CD4-positive, CD25-positive, alpha-beta regulatory T cell (primary cell): ENCODE results near the gene SSR4. TPM values are rescaled to one million over a fixed set of nuclear protein-coding genes. Genes with fewer than 3 reads are reported as not detected.
"Not testable (repeated sequence)": the region's sequence is repeated elsewhere in the genome, so short reads cannot be mapped to it uniquely, and the experiment has no call there.

Experiments
- ATAC-seq, 2 donors: fragments of 150-1000 bp; cut with Tn5 transposase; one replicate each; pipeline ENCODE4 v1.10.0; 2021; ENCODE audit warnings: low read depth in 2 of 2, moderate number of reproducible peaks in 2 of 2, moderate library complexity in 1 of 2
- DNase-seq, 3 donors: peaks; one replicate each; pipeline versions ENCODE4 v3.0.0 to v3.0.0-alpha.2; 2012 to 2022; ENCODE audit warnings: mixed read lengths in 1 of 3
- H3K27ac ChIP-seq: one replicate; pipeline ENCODE4 v1.7.0; 2013; ENCODE audit warnings: mild to moderate bottlenecking, low read length; ENCODE audit not compliant: insufficient read depth, poor library complexity, severe bottlenecking
- H3K27me3 ChIP-seq: one replicate; pipeline ENCODE4 v1.7.0; 2013; ENCODE audit warnings: low read length; ENCODE audit not compliant: control insufficient read depth, insufficient read depth
- H3K36me3 ChIP-seq: one replicate; pipeline ENCODE4 v1.7.0; 2013; ENCODE audit warnings: mild to moderate bottlenecking, low read length, moderate library complexity; ENCODE audit not compliant: control insufficient read depth, insufficient read depth
- H3K4me1 ChIP-seq: 2 replicates; pipeline ENCODE4 v1.7.0; 2013; ENCODE audit warnings: mild to moderate bottlenecking, low read length; ENCODE audit not compliant: insufficient read depth, control insufficient read depth, poor library complexity, severe bottlenecking
- H3K4me3 ChIP-seq: one replicate; pipeline ENCODE4 v1.7.0; 2013; ENCODE audit warnings: low read depth, mild to moderate bottlenecking, low read length, moderate library complexity
- H3K9me3 ChIP-seq, 2 experiments: 1 replicate in 1 of 2; 2 replicates in 1 of 2; pipeline ENCODE4 v1.7.0; 2013; ENCODE audit warnings: low read length in 2 of 2, mild to moderate bottlenecking in 1 of 2, moderate library complexity in 1 of 2; ENCODE audit not compliant: control insufficient read depth in 2 of 2
- H3K27ac Mint-ChIP-seq, 3 donors: one replicate each; pipeline ENCODE4 v1.8.0; 2020 to 2022; ENCODE audit warnings: mild to moderate bottlenecking in 3 of 3, mixed read lengths in 3 of 3, moderate library complexity in 2 of 3
- H3K27me3 Mint-ChIP-seq: one replicate; pipeline ENCODE4 v1.8.0; 2022; ENCODE audit warnings: mild to moderate bottlenecking, mixed read lengths
- H3K36me3 Mint-ChIP-seq: one replicate; pipeline ENCODE4 v1.8.0; 2020; ENCODE audit warnings: mixed read lengths
- H3K4me1 Mint-ChIP-seq, 4 donors: one replicate each; pipeline ENCODE4 v1.8.0; 2020 to 2022; ENCODE audit warnings: mixed read lengths in 4 of 4, mild to moderate bottlenecking in 1 of 4
- H3K4me3 Mint-ChIP-seq, 4 donors: one replicate each; pipeline ENCODE4 v1.8.0; 2020 to 2022; ENCODE audit warnings: mild to moderate bottlenecking in 4 of 4, mixed read lengths in 4 of 4, moderate library complexity in 3 of 4
- H3K9me3 Mint-ChIP-seq, 7 donors: one replicate each; pipeline ENCODE4 v1.8.0; 2020 to 2022; ENCODE audit warnings: mixed read lengths in 7 of 7, mild to moderate bottlenecking in 3 of 7, moderate library complexity in 2 of 7
- polyA plus RNA-seq, 4 donors: library from polyadenylated mRNA; unstranded; fragments of 300-500 nt; fragmentation: Illumina TruSeq; gene quantifications; one replicate each; pipeline ENCODE4 v1.2.3, GENCODE V29; 2021
- total RNA-seq: library from RNA; stranded (reverse); gene quantifications from one replicate; pipeline ENCODE4 v1.2.3, GENCODE V29; 2022

SSR4 gene
- total and polyA plus RNA-seq, 5 donors from 2014 or later = 155 to 475 (median 411) TPM

DNA sequence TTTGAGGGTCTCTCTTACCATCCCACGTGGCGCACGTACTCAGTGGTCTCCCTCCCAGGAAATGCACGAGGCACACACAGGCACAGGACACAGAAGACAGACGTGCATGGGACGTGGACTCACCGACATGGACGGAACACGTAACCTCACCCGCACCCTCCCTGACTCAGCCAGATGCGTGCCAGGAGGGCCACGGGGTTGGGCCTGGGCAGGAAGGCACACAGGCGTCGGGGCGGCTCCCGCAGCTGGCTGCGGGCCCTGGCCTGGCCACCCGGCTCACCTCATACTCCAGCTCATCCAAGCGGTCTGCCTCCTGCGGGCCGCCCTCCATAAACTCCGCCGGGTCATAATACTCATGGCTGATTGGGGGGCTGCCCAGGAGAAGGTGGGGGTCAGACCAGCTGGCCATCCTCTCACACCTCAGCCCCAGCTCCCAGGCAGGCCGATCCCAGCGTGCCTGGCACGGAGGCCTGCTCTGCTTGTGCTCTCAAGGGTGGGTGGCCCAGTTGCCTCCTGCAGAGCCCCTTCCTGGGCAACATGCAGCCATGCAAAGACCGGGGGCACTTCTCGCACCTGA is 12.6 kb downstream of the SSR4 start:
- H3K9me3 Mint-ChIP-seq = peaks cover 0 to 2% (median 0%) of the 10 kb centered on the region in 7 donors
- H3K36me3 Mint-ChIP-seq = no peaks in the 10 kb centered on the region
- no peak for DNase-seq
- H3K9me3 ChIP-seq = no peaks in the 10 kb centered on the region
- no peaks in the 10 kb centered on the region for H3K36me3 ChIP-seq
- no peaks in the 10 kb centered on the region for H3K4me1 Mint-ChIP-seq
- H3K4me1 ChIP-seq = no peaks in the 10 kb centered on the region
- no peaks in the 10 kb centered on the region for H3K27me3 ChIP-seq
- no peak for ATAC-seq
- H3K27ac Mint-ChIP-seq = no peak overlapping the region
- H3K27ac ChIP-seq = no peak overlapping the region
- H3K27me3 Mint-ChIP-seq = peaks cover 5% of the 10 kb centered on the region
- no peak overlapping the region for H3K4me3 ChIP-seq
- H3K4me3 Mint-ChIP-seq = no peak overlapping the region

DNA sequence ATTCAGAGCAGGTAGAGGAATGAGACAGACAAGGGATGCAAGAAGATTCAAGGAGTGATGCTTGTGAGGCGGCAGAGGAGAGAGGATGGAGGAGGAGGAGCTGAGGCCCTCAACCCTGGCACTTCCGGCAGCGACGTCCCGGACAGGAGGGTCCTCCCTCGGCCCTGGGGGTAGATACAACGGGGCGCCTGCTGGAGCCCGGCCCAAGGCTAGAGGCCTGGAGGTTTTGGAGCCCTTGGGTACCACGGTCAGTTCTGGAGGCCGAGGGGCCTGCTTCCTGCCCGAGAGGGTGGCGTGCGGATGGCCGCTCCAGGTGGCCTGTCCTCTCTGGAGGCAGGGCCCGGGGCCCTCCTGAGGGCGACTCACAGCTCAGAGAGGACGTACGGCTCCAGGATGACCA is 13.5 kb downstream of the SSR4 start:
- H3K36me3 ChIP-seq = no peaks in the 10 kb centered on the region
- Mint-ChIP-seq H3K27ac (no peak overlapping the region), H3K27me3 (peaks cover 7% of the 10 kb centered on the region)

GRCh38 chrX:153812220-153812619 is 17.8 kb downstream of the SSR4 start:
- Histone ChIP-seq H3K4me1 (no peaks in the 10 kb centered on the region), H3K4me3 (no peak overlapping the region), H3K27me3 (no peaks in the 10 kb centered on the region), H3K27ac (no peak overlapping the region), H3K9me3 (no peaks in the 10 kb centered on the region), H3K36me3 (no peaks in the 10 kb centered on the region)
- Mint-ChIP-seq H3K27ac (no peak overlapping the region), H3K4me1 (peaks cover 0 to 9% (median 3%) of the 10 kb centered on the region in 4 donors), H3K36me3 (no peaks in the 10 kb centered on the region), H3K9me3 (peaks cover 0 to 1% (median 0%) of the 10 kb centered on the region in 7 donors), H3K4me3 (no peak overlapping the region), H3K27me3 (peaks cover 25% of the 10 kb centered on the region)
- DNase-seq (no peak), ATAC-seq (no peak)

More for the DNA sequence above, 13.5 kb downstream of the SSR4 start:
- Mint-ChIP-seq H3K36me3 (no peaks in the 10 kb centered on the region), H3K4me1 (no peaks in the 10 kb centered on the region), H3K4me3 (no peak overlapping the region), H3K9me3 (peaks cover 0 to 2% (median 0%) of the 10 kb centered on the region in 7 donors)
- Histone ChIP-seq H3K9me3 (no peaks in the 10 kb centered on the region), H3K27ac (no peak overlapping the region), H3K4me3 (no peak overlapping the region), H3K4me1 (no peaks in the 10 kb centered on the region), H3K27me3 (no peaks in the 10 kb centered on the region)
- no peak for ATAC-seq
- DNase-seq = no peak

DNA sequence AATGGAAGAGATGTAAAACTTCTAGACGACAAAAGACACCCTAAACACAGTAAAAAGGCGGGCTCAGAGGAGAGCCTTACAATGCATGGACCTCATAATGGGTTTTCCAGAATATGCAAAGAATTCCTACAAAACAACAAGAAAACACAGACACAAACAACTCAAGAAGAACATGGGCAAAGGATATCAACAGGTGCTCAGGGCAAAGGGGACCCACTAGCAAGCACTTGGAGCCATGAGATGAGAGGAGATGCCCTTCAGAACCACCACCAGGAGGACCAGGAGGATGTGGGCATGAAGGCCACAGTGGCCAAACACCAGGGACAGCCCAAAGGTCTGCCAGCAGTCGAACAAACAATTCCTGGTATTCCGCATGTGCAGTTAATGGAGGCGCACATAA is 18.7 kb downstream of the SSR4 start:
- Histone ChIP-seq H3K27ac (no peak overlapping the region), H3K36me3 (no peaks in the 10 kb centered on the region), H3K4me3 (no peak overlapping the region), H3K27me3 (peaks cover 3% of the 10 kb centered on the region), H3K9me3 (no peaks in the 10 kb centered on the region), H3K4me1 (no peaks in the 10 kb centered on the region)
- ATAC-seq = no peak
- no peak overlapping the region for H3K4me3 Mint-ChIP-seq
- peaks cover 25% of the 10 kb centered on the region for H3K27me3 Mint-ChIP-seq
- peaks cover 0 to 1% (median 0%) of the 10 kb centered on the region in 7 donors for H3K9me3 Mint-ChIP-seq
- peaks cover 0 to 12% (median 3%) of the 10 kb centered on the region in 4 donors for H3K4me1 Mint-ChIP-seq
- no peak for DNase-seq
- no peaks in the 10 kb centered on the region for H3K36me3 Mint-ChIP-seq
- no peak overlapping the region for H3K27ac Mint-ChIP-seq

DNA sequence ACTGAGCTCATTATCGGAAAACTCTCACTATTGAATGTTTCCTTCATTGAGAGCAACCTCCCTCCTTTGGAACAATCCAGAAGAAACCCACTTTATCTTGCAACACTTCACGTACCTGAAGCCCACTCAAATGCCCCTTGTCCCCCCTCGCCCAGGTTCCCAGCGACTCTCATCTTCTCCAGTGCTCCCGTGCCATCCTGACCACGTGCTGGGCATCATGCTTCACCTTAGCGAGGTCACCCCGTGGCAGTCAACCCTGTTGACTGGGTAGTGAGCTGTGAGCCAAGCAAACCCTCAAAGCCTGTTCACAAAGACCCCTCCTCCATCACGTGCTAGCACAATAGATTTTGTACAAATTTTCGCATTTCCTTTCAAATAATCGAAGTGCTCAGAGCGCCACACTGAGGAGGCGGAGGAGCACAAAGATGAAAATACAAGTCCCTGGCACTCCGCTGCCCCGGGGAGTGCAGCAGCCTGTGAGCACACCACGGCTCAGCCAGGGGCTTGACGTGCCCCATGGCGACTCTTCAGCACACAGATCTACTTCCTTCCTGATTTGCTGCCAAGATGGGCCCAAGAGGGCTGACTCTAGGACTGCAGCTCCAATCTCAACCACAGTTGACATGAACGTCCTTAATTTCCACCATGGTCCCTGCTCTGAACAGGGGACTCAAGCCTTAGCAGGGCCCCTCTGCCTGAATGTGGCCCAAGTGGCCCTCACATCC is 20.3 kb downstream of the SSR4 start:
- no peak overlapping the region for H3K4me3 Mint-ChIP-seq
- ATAC-seq (no peak), DNase-seq (no peak)
- Histone ChIP-seq H3K36me3 (no peaks in the 10 kb centered on the region), H3K27ac (no peak overlapping the region), H3K27me3 (peaks cover 3% of the 10 kb centered on the region), H3K4me3 (no peak overlapping the region), H3K9me3 (no peaks in the 10 kb centered on the region), H3K4me1 (peaks cover 8% of the 10 kb centered on the region)
- no peaks in the 10 kb centered on the region for H3K36me3 Mint-ChIP-seq
- peaks cover 25% of the 10 kb centered on the region for H3K27me3 Mint-ChIP-seq
- no peak overlapping the region for H3K27ac Mint-ChIP-seq
- H3K4me1 Mint-ChIP-seq = peaks cover 0 to 19% (median 6%) of the 10 kb centered on the region in 4 donors
- H3K9me3 Mint-ChIP-seq = peaks cover 0 to 1% (median 0%) of the 10 kb centered on the region in 7 donors

- peak in 1 of 2 donors; percentile 20 for ATAC-seq
Observed at GRCh38 chrX:153816831-153817690, 22.6 kb downstream of the SSR4 start.

DNA sequence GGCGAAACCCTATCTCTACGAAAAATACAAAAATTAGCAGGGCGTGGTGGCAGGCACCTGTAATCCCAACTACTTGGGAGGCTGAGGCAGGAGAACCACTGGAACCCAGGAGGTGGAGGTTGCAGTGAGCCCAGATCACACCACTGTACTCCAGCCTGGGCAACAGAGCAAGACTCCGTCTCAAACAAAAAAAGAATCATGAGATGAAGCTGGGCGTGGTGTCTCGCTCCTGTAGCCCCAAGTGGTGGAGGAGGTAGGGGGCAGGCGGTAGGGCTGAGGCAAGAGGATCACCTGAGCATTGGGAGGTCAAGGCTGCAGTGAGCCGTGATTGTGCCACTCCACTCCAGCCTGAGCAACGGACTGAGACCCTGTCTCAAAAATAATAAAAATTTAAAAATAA is 23.6 kb downstream of the SSR4 start:
- H3K27ac ChIP-seq, H3K27me3 ChIP-seq, H3K36me3 ChIP-seq, DNase-seq, H3K9me3 Mint-ChIP-seq, H3K4me3 ChIP-seq, H3K4me3 Mint-ChIP-seq, ATAC-seq, H3K36me3 Mint-ChIP-seq, H3K9me3 ChIP-seq: not testable (repeated sequence)
- peaks cover 0 to 42% (median 6%) of the 10 kb centered on the region in 4 donors for H3K4me1 Mint-ChIP-seq
- H3K27ac Mint-ChIP-seq = peak overlapping the region in 1 of 3 donors; percentile 52
- H3K27me3 Mint-ChIP-seq = peaks cover 32% of the 10 kb centered on the region
- H3K4me1 ChIP-seq = peaks cover 19% of the 10 kb centered on the region

More at GRCh38 chrX:153816831-153817690, 22.6 kb downstream of the SSR4 start:
- Mint-ChIP-seq H3K4me3 (peak overlapping the region in 1 of 4 donors; percentile 32), H3K27ac (no peak overlapping the region), H3K36me3 (no peaks in the 10 kb centered on the region), H3K4me1 (peaks cover 0 to 34% (median 6%) of the 10 kb centered on the region in 4 donors), H3K27me3 (peaks cover 30% of the 10 kb centered on the region), H3K9me3 (peaks cover 0 to 1% (median 0%) of the 10 kb centered on the region in 7 donors)
- Histone ChIP-seq H3K9me3 (no peaks in the 10 kb centered on the region), H3K27ac (no peak overlapping the region), H3K4me3 (no peak overlapping the region), H3K36me3 (no peaks in the 10 kb centered on the region), H3K4me1 (peaks cover 16% of the 10 kb centered on the region), H3K27me3 (peaks cover 3% of the 10 kb centered on the region)
- peak in 2 of 3 donors; percentile 11 to 44 for DNase-seq
